Measurements from ENCODE around the gene TP63. TPM values are rescaled to one million over a fixed set of nuclear protein-coding genes. Genes with fewer than 3 reads are reported as not detected.

Gene TP63
- total RNA-seq, 1 donor from 2014 or later = 0.13 TPM

GRCh38 chr3:189721873-189722665 lies 90.9 kb downstream of the TP63 start:
- no peak for TF ChIP-seq CTCF (IDR thresholded peaks at IDR 0.05; ENCODE audit: insufficient read depth, low read length, poor library complexity, severe bottlenecking)
- Histone ChIP-seq H3K27me3 (ENCODE audit: control insufficient read depth, insufficient read depth, low read length) (no peaks in the 10 kb centered on the region), H3K36me3 (ENCODE audit: control insufficient read depth, insufficient read depth, low read length) (no peaks in the 10 kb centered on the region), H3K4me3 (ENCODE audit: low read depth, low read length) (no peak overlapping the region)
- DNase-seq (ENCODE audit: low read depth) = no peak

DNA sequence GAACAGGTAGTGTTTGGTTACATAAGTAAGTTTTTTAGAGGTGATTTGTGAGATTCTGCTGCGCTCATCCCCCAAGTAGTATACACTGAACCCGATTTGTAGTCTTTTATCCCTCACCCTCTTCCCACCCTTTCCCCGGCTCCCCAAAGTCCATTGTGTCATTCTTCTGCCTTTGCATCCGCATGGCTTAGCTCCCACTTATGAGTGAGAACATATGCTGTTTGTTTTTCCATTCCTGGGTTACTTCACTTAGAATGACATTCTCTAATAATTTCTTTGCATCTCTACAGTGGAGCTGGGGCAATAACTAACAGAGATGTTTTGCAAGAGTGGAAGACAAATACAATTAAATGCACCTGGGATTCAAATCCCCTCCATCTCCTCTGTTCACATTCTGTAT lies 93.2 kb downstream of the TP63 start:
- TF ChIP-seq CTCF (IDR thresholded peaks at IDR 0.05; ENCODE audit: insufficient read depth, low read length, poor library complexity, severe bottlenecking) = no peak

DNA sequence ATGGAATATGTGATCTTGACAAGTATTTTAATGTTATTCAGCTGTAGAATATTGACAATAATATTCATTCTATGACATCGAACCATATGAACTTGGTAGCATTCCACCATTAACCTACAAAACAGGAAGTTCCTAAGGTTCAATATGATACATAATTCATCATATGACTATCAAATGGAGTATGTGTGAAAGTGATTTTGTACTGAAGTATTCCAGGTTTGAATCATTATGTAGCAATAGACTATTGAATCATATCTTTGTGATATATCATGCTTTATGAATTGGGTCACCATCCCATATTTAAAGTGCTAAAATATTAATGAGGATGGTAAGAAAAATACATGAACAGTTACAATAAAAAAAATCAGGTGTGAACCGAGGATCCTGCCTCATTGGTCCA lies 95.1 kb downstream of the TP63 start:
- Histone ChIP-seq H3K36me3 (ENCODE audit: control insufficient read depth, insufficient read depth, low read length) (no peaks in the 10 kb centered on the region), H3K4me3 (ENCODE audit: low read depth, low read length) (no peak overlapping the region), H3K27me3 (ENCODE audit: control insufficient read depth, insufficient read depth, low read length) (no peaks in the 10 kb centered on the region)
- no peak for TF ChIP-seq CTCF (IDR thresholded peaks at IDR 0.05; ENCODE audit: insufficient read depth, low read length, poor library complexity, severe bottlenecking)
- DNase-seq (ENCODE audit: low read depth) = no peak

More for the DNA sequence above, 93.2 kb downstream of the TP63 start:
- no peak for DNase-seq (ENCODE audit: low read depth)
- Histone ChIP-seq H3K4me3 (ENCODE audit: low read depth, low read length) (no peak overlapping the region), H3K36me3 (ENCODE audit: control insufficient read depth, insufficient read depth, low read length) (no peaks in the 10 kb centered on the region), H3K27me3 (ENCODE audit: control insufficient read depth, insufficient read depth, low read length) (no peaks in the 10 kb centered on the region)

DNA sequence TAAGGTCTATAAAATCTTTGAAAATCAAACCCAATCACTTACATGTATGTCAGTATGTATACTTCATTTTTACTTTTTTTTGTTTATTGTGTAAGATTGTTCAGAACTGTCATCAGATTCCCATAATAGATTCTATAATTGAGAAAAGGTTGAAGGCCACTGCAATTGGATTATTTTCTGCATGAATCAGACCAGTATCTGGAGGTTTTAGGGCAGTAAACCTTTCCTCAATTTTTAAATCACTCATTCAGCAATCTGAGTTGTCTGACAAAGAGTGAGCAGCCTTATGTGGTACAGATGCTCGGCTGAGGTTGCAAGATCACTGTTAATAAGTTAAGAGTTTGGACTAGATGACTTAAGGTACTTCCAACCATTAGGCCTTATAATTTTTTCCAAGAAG lies 96.0 kb downstream of the TP63 start:
- no peak overlapping the region for H3K4me3 ChIP-seq (ENCODE audit: low read depth, low read length)
- no peaks in the 10 kb centered on the region for H3K36me3 ChIP-seq (ENCODE audit: control insufficient read depth, insufficient read depth, low read length)
- DNase-seq (ENCODE audit: low read depth) = no peak
- H3K27me3 ChIP-seq (ENCODE audit: control insufficient read depth, insufficient read depth, low read length) = no peaks in the 10 kb centered on the region
- no peak for TF ChIP-seq CTCF (IDR thresholded peaks at IDR 0.05; ENCODE audit: insufficient read depth, low read length, poor library complexity, severe bottlenecking)

DNA sequence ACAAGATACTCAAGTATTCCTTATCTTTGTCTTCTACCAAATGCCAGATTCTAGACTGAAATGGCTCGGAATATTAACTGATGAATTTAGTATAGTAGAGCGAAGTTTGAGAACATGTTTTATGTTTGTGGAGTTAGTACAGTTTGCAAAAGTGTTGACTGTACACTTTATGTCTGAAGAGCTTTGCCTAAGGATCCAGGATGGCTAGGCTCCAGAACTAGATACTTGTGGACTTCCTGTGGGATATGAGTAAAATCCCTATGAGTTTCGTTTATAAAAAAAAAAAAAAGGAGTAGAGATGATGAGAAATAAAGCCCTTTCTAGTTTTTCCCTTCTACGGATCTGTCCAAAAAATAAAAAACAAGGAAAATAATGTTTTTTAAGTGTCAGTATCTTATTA lies 96.7 kb downstream of the TP63 start:
- no peak for TF ChIP-seq CTCF (IDR thresholded peaks at IDR 0.05; ENCODE audit: insufficient read depth, low read length, poor library complexity, severe bottlenecking)
- DNase-seq (ENCODE audit: low read depth) = no peak
- no peaks in the 10 kb centered on the region for H3K27me3 ChIP-seq (ENCODE audit: control insufficient read depth, insufficient read depth, low read length)
- no peak overlapping the region for H3K4me3 ChIP-seq (ENCODE audit: low read depth, low read length)
- no peaks in the 10 kb centered on the region for H3K36me3 ChIP-seq (ENCODE audit: control insufficient read depth, insufficient read depth, low read length)

- Histone ChIP-seq H3K36me3 (ENCODE audit: control insufficient read depth, insufficient read depth, low read length) (no peaks in the 10 kb centered on the region), H3K4me3 (ENCODE audit: low read depth, low read length) (no peak overlapping the region), H3K27me3 (ENCODE audit: control insufficient read depth, insufficient read depth, low read length) (no peaks in the 10 kb centered on the region)
- DNase-seq (ENCODE audit: low read depth) = no peak
- no peak for TF ChIP-seq CTCF (IDR thresholded peaks at IDR 0.05; ENCODE audit: insufficient read depth, low read length, poor library complexity, severe bottlenecking)
Observed at GRCh38 chr3:189728915-189729314, 97.7 kb downstream of the TP63 start.

Measured in kidney epithelial cell (primary cell).